Body of pancreas (tissue), 4 donors: Measurements from ENCODE around the gene CARD19.

Source experiments
- CTCF ChIP-seq, 7 experiments: fragments of 450-650 bp in 4 of 7; fragments of 200-600 bp in 3 of 7; sonication (generic) in 3 of 7; IDR thresholded peaks; one replicate each; pipeline ENCODE4 v1.5.1; 2016 to 2019; ENCODE audit warnings: antibody characterized with exemption in 7 of 7
- POLR2A ChIP-seq, 3 donors: fragments of 450-650 bp; IDR thresholded peaks; one replicate each; pipeline ENCODE4 v1.6.1; 2016; ENCODE audit warnings: antibody characterized with exemption in 3 of 3, mild to moderate bottlenecking in 2 of 3

- TF ChIP-seq CTCF (IDR thresholded peaks at IDR 0.05) (peak in 5 of 7 experiments; percentile 23 to 72 (median 62)), POLR2A (IDR thresholded peaks at IDR 0.05) (no peak)
Observed at GRCh38 chr9:93119953-93120845, 24.2 kb downstream of the CARD19 start.
